ENCODE measurements around the gene NIFK.
A peak's percentile ranks its signal among the peaks of the same experiment; 100 is the strongest.

The NIFK gene

GRCh38 chr2:121736462-121737336, at the start of gene NIFK:
Gene NIFK (minus strand): TSS chr2:121736875. CDS start chr2:121736850, 25 bp downstream.
- DNase-seq (ENCODE audit: low spot score) = peak; percentile 96

GRCh38 chr2:121783180-121783579, 46.5 kb upstream of the NIFK start:
- no peak for DNase-seq (ENCODE audit: low spot score)

DNA sequence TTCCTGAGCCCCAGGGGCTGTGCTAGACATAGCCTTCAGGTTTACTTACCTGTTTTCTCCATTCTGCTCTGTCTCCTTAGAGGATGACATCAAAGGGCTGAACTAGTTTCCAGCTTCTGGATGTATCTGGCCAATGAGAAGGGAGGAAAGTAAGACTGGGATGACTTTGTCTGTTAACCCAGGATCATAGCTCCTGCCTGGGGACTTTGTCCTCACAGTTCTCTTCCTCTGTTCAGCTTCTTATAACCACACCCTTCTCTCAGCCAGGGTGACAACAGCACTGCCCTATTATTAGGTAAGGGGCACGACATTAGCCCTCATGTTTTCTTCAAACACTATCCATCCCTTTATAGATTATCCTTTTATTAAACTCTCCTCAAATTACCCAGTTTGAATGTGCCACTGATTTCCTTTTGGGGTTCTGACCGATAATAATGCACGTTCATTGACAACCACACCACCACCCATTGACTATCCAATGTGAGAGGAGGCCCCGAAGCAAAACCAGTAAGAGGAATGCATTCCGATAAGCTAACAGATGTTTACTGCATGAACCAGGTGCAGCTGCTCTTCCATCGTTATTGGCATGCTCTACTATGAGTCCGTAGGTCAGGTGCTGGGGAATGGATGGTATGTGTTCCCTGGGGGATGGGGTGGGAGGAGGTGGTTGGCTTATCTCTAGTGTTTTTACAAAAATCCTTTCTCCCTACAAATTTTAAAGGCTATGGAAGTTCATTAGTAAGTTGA, 42.2 kb upstream of the NIFK start:
- no peak for DNase-seq (ENCODE audit: low spot score)

GRCh38 chr2:121777699-121778058, 41.0 kb upstream of the NIFK start:
- DNase-seq (ENCODE audit: low spot score) = no peak

- no peak for DNase-seq (ENCODE audit: low spot score)
Measured at GRCh38 chr2:121776885-121777698, 40.4 kb upstream of the NIFK start.

GRCh38 chr2:121776361-121776760, 39.7 kb upstream of the NIFK start:
- DNase-seq (ENCODE audit: low spot score) = no peak

GRCh38 chr2:121774235-121774634, 37.6 kb upstream of the NIFK start:
- DNase-seq (ENCODE audit: low spot score) = no peak

- DNase-seq (ENCODE audit: low spot score) = no peak
Measured at GRCh38 chr2:121771976-121772742, 35.5 kb upstream of the NIFK start.

- DNase-seq (ENCODE audit: low spot score) = no peak
Measured at GRCh38 chr2:121768143-121768755, 31.6 kb upstream of the NIFK start.

- no peak for DNase-seq (ENCODE audit: low spot score)
Measured at GRCh38 chr2:121766624-121767023, 29.9 kb upstream of the NIFK start.

DNA sequence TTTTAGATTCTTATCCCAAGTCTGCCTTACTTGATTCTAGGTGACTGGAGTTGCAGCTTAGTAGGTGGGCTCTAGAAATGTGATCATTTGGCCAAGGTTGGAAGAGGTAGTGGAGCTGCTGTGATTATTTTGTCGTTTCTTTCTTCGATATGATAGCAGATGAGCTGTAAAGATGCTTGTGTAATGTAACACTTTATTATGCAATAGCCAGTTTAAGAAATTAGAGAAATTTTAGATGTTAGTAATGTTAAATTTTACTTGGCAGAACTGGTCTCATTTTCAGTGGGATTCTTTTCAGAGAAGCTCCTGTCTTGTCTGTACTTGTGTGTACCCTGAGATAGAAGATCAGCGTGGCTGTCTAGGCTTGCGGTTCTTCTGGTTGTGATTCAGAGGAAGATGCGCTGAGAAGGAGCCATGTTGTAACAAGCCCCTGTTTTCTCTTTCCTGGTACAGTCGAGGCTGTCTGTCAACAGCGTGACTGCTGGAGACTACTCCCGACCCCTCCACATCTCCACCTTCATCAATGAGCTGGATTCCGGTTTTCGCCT, 28.1 kb upstream of the NIFK start:
- no peak for DNase-seq (ENCODE audit: low spot score)

DNA sequence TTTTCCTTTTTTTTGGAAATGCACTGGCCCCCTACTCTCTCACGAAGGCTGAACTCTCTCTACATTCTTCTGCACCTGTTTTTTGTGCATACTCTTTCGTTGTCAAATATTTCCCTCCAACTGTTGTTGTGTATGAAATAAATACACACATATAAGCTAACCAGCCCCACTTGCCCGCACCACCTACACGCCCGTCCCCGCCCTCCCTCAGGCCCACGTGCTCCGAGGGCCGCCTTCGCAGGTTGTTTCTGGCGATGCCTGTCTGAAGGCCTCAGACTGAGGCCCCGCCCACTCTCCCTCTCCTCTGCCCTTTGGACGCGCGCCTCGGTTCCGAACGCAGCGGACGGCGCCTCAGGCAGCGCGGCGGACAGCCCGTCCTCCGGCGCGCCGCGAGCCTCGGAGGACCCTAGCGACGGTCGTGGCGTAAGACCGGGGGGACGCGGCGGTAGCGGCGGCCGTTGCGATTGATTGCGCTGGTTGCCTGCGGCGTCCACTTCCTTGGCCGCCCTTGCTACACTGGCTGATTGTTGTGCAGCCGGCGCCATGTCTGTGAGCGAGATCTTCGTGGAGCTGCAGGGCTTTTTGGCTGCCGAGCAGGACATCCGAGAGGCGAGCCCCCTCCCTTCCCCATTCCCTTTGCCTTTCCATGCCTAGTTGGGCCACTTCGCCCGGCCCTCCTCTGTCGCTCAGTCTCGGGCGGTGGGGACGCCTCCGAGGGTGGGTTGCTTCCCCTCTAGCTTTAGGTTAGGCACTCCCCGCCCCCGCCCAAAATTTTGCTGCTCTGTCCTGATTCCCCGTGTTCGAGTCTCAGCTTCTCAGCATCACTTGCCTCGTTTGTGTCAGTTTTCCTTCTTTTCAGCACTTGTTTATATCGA, 18.8 kb upstream of the NIFK start, which contains the start of gene TSN:
Gene TSN (plus strand): TSS at position 415 of the 875 bp plus-strand sequence. CDS start 129 bp downstream, at position 544.
- peak; percentile 97 for DNase-seq (ENCODE audit: low spot score)

DNA sequence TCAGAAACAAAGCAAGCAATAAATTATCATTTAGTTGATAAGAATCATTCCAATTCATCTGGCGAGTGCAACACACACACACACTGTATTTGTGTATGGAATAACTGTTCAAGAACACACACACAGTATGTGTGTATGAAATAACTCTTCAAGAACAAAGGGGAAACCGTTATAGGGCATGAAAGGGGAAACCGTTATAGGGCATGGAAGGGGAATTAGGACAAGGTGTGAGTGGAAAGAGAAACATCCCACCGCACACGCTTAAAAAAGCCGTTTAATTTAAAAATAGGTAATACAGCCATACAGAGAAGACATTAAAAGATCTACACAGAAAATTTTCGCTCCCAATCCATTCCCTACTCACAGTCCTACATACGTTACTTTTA, 18.2 kb upstream of the NIFK start:
- DNase-seq (ENCODE audit: low spot score) = no peak

DNA sequence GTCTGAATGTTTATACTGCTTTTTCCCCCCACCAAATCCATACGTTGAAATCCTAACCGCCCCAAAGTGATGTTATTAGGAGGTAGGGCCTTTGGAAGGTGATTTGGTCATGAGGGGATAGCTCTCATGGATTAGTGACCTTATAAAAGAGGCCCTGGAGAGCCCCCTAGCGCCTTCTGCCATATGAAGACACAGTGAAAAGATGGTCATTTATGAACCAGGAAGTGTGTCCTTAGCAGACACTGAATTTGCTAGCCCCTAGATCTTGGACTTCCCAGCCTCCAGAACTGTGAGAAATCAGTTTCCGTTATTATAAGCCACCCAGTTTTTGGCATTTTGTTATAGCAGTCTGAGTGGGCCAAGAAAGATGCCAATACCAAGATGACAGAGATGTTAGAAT, 11.5 kb upstream of the NIFK start:
- DNase-seq (ENCODE audit: low spot score) = no peak

DNA sequence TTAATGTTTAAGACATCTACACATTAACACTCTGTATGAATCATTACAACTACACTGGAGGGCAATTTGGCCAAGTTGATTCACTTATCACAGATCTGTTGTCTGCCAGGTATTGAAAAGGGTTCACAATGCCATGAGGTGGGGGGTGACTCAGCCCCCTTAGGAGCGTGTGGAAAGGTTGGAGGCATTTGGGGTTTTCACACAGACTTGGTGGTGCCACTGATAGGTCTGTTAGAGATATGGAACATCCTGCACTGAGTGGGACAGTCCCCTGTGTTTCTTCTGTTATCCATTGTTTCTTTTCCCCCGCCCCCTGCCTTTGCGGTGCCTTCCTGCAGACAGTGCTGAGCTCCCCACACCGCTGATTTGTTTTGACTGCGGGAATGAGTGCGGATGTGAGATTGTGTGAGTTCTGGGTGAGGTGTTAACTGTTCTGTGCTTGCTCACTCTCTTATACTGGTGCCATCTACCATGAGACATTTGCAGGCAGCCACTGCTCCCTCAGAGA, 9.4 kb upstream of the NIFK start:
- no peak for DNase-seq (ENCODE audit: low spot score)

DNA sequence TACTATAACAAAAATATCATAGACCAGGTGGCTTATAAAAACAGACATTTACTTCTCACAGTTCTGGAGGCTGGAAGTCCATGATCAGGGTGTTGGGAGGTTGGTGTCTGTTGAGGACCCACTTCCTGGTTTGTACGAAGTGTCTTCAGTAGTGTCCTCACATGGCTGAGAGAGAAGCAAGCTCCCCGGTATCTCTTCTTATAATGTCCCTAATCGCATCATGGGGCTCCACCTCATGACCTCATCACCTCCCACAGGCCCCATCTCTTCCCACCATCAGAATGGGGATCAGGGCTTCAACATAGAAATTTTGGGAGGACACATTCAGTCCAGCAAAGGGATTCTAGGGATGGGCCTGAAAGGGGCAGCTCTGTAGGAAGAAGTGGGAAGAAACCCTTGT, 4.8 kb upstream of the NIFK start:
- DNase-seq (ENCODE audit: low spot score) = no peak

DNA sequence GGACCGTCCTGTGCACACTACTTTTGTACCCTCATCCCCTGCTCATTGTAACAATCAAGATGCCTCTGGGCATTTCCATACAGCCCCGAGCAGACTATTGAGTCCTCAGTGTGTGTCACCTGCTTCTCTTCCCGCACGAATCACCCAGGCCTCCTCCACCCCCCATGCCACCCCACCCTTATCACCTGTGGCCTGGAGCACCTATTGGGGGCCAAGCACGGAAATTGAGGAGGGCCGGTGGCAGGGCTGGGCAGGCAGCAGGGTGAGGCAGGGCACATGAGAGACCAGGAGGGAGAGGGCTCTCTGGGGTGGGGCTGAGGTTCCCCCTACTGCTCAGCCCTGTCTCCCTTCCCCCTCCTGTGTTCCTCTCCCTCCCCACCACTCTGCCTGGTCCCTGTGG, 4.3 kb upstream of the NIFK start:
- no peak for DNase-seq (ENCODE audit: low spot score)

DNA sequence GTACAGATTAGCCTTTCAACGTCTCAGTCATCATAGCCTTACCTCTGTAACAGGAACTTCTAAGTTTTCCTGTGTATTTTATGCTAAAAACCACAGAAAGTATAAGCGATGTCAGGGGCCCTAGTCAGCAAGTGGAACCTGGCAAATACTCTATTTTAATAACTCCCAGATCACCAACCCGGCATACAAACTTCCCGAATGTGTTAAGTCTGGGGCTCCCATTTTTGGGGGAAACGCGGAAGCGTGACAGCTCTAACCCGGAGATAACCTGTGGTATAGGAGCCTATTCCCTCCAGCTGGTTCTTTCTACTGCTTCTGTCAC, 574 bp downstream of the NIFK start:
- no peak for DNase-seq (ENCODE audit: low spot score)

DNA sequence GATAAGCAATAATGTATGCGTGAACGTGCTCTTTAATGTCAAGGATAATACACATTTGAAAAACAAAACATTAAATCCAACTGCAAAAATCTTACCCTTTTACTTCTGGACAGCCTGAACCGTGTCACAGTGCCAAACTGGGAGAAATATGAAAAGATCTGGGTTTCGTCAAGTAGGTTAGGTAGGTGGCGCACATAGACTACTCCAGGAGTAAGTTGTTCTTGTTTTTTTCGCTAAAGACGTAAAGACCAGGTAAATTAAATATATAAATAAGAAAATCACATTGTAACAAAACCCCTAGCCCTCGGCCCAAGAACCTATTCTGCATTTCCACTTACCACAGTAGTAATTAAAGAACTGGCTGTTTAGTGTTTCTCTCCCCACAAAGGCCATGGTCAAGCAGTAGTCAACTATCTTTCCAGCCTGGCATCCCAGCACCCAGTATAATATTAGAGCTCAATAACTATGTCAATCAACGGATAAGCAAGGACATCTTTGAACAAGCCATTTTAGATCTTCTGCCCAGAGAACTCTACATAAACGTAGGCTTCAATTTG, 1.1 kb downstream of the NIFK start:
- peak; percentile 17 for DNase-seq (ENCODE audit: low spot score)
